Measurements from ENCODE around the gene METTL15. TPM values are rescaled to one million over a fixed set of nuclear protein-coding genes. Genes with fewer than 3 reads are reported as not detected.

Gene METTL15
- total and polyA plus RNA-seq, 2 of the 8 experiments (the other 6 are each of a cell fraction or from before 2014, with no cell fraction given): 5.4 to 10.5 TPM

DNA sequence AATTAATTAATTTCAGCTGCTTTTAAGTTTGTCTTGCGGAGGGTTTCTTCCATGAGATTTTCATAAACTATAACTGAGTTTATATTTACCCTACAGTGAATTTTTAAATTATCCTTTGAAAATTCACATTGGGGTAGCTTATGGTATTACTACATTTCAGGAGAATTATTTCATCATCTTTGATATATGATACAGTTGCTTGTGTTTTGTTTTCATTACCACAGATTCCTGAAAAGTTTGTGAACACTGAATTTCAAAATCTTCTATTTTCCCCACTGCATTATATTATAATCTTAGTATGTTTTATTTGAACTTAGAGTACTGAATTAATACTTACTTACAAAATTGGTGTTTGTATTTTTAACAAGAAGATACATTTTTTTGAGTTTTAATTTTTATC, 24.4 kb downstream of the METTL15 start (continued):
- TF ChIP-seq FOSL1 (IDR thresholded peaks at IDR 0.05; ENCODE audit: insufficient read depth, low read depth, low read length) (no peak), PHF8 (conservative IDR thresholded peaks at IDR 0.05; ENCODE audit: low read depth, low read length) (no peak)
- TF ChIP-seq, protein P1, sequence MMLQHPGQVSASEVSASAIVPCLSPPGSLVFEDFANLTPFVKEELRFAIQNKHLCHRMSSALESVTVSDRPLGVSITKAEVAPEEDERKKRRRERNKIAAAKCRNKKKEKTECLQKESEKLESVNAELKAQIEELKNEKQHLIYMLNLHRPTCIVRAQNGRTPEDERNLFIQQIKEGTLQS (IDR thresholded peaks at IDR 0.05; ENCODE audit: insufficient read depth, low read depth, low read length): no peak
